NCI-H146 (cell line): ENCODE results near the gene TMEM107.

Experiments
- DNase-seq: peaks from one replicate; lab custom pipeline; 2025; lab: John Stamatoyannopoulos, UW

The TMEM107 gene

GRCh38 chr17:8162233-8162996, 13.8 kb downstream of the TMEM107 start, which contains the start of gene VAMP2:
Gene VAMP2 (minus strand): TSS chr17:8162948. CDS start chr17:8162879, 69 bp downstream.
- DNase-seq, result peak; percentile 72

GRCh38 chr17:8161289-8162232, 14.6 kb downstream of the TMEM107 start:
- DNase-seq, result no peak

- DNase-seq, result no peak
Observed at GRCh38 chr17:8160741-8161221, 15.4 kb downstream of the TMEM107 start.

- no peak for DNase-seq
Observed at GRCh38 chr17:8160224-8160577, 16.0 kb downstream of the TMEM107 start.

- no peak for DNase-seq
Observed at GRCh38 chr17:8159459-8160223, 16.5 kb downstream of the TMEM107 start.

GRCh38 chr17:8159032-8159400, 17.2 kb downstream of the TMEM107 start:
- no peak for DNase-seq

GRCh38 chr17:8158267-8159031, 17.7 kb downstream of the TMEM107 start:
- DNase-seq, result peak; percentile 78

GRCh38 chr17:8156246-8156992, 19.8 kb downstream of the TMEM107 start:
- DNase-seq, result peak; percentile 100

GRCh38 chr17:8155996-8156245, 20.3 kb downstream of the TMEM107 start:
- no peak for DNase-seq

GRCh38 chr17:8155231-8155995, 20.8 kb downstream of the TMEM107 start:
- no peak for DNase-seq

- no peak for DNase-seq
Observed at GRCh38 chr17:8154608-8155155, 21.5 kb downstream of the TMEM107 start.

GRCh38 chr17:8153957-8154607, 22.1 kb downstream of the TMEM107 start:
- peak; percentile 70 for DNase-seq

GRCh38 chr17:8153525-8153956, 22.6 kb downstream of the TMEM107 start:
- DNase-seq, result peak; percentile 62

- no peak for DNase-seq
Observed at GRCh38 chr17:8153031-8153451, 23.1 kb downstream of the TMEM107 start.

- peak; percentile 96 for DNase-seq
Observed at GRCh38 chr17:8152112-8152775, 23.9 kb downstream of the TMEM107 start, which contains the start of gene PER1. Gene PER1 (minus strand): TSS chr17:8152404. CDS start chr17:8150706, 1,698 bp downstream.

- DNase-seq, result peak; percentile 45
Observed at GRCh38 chr17:8151641-8152111, 24.5 kb downstream of the TMEM107 start.

- DNase-seq, result peak; percentile 91
Observed at GRCh38 chr17:8151120-8151640, 25.0 kb downstream of the TMEM107 start.
